GM10266 (cell line): Measurements from ENCODE around the gene CDH26.
"Not testable (repeated sequence)": the region's sequence is repeated elsewhere in the genome, so short reads cannot be mapped to it uniquely, and the experiment has no call there.

Source experiments
- DNase-seq: peaks from one replicate; pipeline ENCODE4 v3.0.0; 2012; ENCODE audit errors: extremely low spot score
- CTCF ChIP-seq: IDR thresholded peaks from 2 replicates; pipeline ENCODE4 v1.5.1; 2012; ENCODE audit warnings: mild to moderate bottlenecking, low read depth; ENCODE audit not compliant: control insufficient read depth, insufficient read depth; ENCODE audit errors: missing control alignments

The CDH26 gene

GRCh38 chr20:59948828-59949720 is 9.1 kb upstream of the CDH26 start:
- peak; percentile 59 for TF ChIP-seq CTCF
- no peak for DNase-seq

GRCh38 chr20:59949911-59950310 is 8.3 kb upstream of the CDH26 start:
- no peak for DNase-seq
- TF ChIP-seq CTCF = no peak

- no peak for TF ChIP-seq CTCF
- DNase-seq = no peak
Measured at GRCh38 chr20:59954718-59955117, 3.5 kb upstream of the CDH26 start.

GRCh38 chr20:59955131-59955796 is 3.0 kb upstream of the CDH26 start:
- no peak for DNase-seq
- peak; percentile 18 for TF ChIP-seq CTCF

- DNase-seq = not testable (repeated sequence)
Measured at GRCh38 chr20:59957568-59957967, 655 bp upstream of the CDH26 start.

GRCh38 chr20:59958626-59959025 is 403 bp downstream of the CDH26 start:
- TF ChIP-seq CTCF = no peak
- DNase-seq = no peak

- no peak for DNase-seq
- TF ChIP-seq CTCF = no peak
Measured at GRCh38 chr20:59961423-59961822, 3.2 kb downstream of the CDH26 start.
